Upper lobe of left lung (tissue), 4 donors: ENCODE data around the gene PRM3.

ENCODE experiments used
- EP300 ChIP-seq, 4 donors: sonication (generic); formaldehyde crosslinking; IDR thresholded peaks; one replicate each; pipeline ENCODE4 v1.5.1; 2017; ENCODE audit warnings: antibody characterized with exemption in 4 of 4, control low read depth in 2 of 4
- POLR2A ChIP-seq, 4 donors: fragments of 450-650 bp; IDR thresholded peaks; one replicate each; pipeline ENCODE4 v1.5.1; 2016 to 2017; ENCODE audit warnings: antibody characterized with exemption in 4 of 4, mild to moderate bottlenecking in 2 of 4
- POLR2AphosphoS5 ChIP-seq, 2 donors: sonication (generic); formaldehyde crosslinking; IDR thresholded peaks; one replicate each; pipeline ENCODE4 v1.5.1; 2017; ENCODE audit warnings: antibody characterized with exemption in 2 of 2
- TF ChIP-seq, protein P1 (sequence below), 6 experiments: fragments of 450-650 bp in 4 of 6; fragments of 200-600 bp in 2 of 6; sonication (generic) in 2 of 6; IDR thresholded peaks; one replicate each; pipeline ENCODE4 v1.5.1; 2016 to 2019; ENCODE audit warnings: antibody characterized with exemption in 6 of 6

DNA sequence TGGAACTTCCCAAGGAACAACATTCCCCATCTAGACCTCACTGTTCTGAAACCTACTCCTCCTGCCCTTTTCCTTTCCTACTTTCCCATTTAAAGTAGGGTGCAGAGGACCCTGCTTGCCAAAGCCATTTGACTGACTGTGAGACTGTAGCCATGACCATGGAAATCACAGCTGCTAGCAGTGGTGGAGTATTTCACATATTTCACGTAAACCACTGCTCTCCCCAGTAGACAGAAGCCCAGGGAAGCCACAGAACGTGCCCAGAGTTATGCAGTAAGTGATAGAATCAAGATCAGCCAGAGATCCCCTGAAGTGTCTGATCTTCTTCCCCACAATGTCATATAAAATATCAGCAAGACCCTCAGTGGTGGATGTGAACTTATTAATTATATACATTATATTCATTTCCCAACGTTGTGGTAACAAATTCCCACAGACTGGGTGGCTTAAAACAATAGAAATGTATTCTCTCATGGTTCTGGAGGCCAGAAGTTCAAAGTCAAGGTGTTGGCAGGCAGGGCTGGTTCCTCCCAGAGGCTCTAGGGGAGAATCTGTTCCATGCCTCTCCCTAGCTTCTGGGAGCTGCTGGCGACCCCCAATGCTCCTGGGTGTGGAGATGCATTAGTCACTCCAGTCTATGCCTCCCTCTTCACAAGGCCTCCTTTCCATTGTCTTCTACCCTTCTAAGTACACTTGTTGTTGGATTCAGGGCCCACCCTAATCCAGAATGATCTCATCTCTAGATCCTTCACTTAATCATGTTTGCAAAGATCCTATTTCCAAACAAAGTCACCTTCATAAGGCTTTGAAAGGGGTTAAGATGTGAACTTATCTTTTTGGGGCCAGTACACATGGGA lies 28.4 kb upstream of the PRM3 start:
- TF ChIP-seq POLR2A (IDR thresholded peaks at IDR 0.05) (no peak), POLR2AphosphoS5 (IDR thresholded peaks at IDR 0.05) (no peak), EP300 (IDR thresholded peaks at IDR 0.05) (no peak)
- TF ChIP-seq, protein P1, sequence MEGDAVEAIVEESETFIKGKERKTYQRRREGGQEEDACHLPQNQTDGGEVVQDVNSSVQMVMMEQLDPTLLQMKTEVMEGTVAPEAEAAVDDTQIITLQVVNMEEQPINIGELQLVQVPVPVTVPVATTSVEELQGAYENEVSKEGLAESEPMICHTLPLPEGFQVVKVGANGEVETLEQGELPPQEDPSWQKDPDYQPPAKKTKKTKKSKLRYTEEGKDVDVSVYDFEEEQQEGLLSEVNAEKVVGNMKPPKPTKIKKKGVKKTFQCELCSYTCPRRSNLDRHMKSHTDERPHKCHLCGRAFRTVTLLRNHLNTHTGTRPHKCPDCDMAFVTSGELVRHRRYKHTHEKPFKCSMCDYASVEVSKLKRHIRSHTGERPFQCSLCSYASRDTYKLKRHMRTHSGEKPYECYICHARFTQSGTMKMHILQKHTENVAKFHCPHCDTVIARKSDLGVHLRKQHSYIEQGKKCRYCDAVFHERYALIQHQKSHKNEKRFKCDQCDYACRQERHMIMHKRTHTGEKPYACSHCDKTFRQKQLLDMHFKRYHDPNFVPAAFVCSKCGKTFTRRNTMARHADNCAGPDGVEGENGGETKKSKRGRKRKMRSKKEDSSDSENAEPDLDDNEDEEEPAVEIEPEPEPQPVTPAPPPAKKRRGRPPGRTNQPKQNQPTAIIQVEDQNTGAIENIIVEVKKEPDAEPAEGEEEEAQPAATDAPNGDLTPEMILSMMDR (IDR thresholded peaks at IDR 0.05): no peak
